HPDE6-E6E7 (cell line): ENCODE measurements around the gene RNF214.
A peak's percentile ranks its signal among the peaks of the same experiment; 100 is the strongest.
"Not testable (repeated sequence)": the region's sequence is repeated elsewhere in the genome, so short reads cannot be mapped to it uniquely, and the experiment has no call there.

Experiments used
- DNase-seq: peaks from one replicate; pipeline ENCODE4 v3.0.0; 2011; ENCODE audit warnings: missing footprints; ENCODE audit errors: extremely low spot score

Gene RNF214

DNA sequence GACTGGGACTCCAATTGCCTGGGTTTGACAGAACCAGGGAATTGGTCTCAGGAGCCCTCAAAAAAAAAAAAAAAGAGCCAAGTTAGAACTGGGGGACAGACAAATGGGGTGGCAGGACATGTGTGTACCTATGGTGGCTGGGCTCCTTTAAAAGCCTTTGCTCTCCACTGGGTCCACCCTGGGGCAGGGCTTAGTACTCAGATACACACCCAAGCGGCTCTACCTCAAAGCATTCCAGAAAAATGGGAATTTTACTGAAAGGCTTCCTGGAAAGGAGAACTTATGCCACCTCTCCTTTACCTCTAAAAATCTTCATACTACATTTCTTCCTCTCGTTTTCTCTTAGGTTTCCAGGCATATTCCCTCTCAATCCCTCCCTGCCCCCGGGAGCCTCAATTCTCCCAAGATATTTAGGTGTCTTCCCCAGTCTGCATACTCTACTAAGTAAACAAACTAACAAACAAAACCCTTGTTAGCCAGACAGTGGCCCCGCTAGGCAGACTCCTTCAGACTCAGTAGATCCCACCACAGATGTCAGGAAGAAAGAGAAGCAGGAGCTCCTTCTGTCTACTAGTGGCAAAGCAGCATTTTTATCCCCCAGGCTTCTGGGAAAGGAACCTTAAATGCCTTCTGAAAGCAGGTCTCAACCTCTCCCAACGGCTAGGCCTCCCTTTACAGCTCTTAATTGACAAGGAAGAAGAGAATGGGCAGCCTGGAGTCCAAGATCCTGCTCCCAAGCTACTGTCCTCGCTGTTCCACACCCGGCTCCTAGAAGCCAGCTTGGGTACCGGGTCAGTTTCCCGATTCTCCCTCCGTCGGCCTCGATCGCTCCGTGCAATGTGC is 1.3 kb upstream of the RNF214 start:
- no peak for DNase-seq

DNA sequence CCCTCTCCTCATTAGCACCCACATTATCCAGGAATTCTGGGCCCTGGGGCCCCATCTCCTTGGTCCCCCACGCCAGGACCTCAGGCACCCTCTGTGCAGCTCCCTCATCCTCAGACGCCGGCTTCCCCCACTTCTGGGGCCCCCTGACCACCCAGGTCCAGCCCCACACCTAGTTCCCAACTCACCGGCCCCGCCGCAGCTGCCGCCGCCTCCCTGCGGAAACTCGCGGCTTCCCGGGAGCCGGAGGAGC is 704 bp upstream of the RNF214 start, which contains the start of gene PCSK7:
Gene PCSK7 (minus strand): TSS at position 232 of the 250 bp plus-strand sequence. CDS start 2,229 bp downstream, outside the sequence.
- peak; percentile 87 for DNase-seq

DNA sequence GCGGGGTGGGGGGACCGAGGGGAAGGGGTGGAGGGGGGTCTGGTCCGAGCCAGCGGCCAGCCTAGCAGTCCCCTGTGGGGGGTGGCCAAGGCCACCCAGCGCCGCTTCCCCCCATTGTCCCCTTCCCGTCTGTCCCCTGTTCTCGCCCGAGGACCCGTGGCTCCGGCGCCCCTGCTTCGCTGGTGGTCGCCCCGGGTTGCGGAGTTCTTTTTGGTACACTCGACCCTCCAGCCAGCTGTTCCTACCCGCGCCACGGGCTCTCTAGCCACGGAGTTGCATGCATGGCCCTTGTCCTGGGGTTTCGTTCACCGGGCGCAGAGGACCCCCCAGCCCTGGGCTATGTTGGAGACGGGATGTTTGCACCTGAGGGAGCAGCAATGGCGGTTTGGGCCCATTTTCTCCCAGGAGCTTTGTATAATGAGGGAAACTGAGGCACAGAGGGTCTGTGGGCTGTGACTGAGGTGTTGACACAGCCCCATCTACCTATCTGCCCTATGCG is 489 bp downstream of the RNF214 start:
- DNase-seq: no peak

DNA sequence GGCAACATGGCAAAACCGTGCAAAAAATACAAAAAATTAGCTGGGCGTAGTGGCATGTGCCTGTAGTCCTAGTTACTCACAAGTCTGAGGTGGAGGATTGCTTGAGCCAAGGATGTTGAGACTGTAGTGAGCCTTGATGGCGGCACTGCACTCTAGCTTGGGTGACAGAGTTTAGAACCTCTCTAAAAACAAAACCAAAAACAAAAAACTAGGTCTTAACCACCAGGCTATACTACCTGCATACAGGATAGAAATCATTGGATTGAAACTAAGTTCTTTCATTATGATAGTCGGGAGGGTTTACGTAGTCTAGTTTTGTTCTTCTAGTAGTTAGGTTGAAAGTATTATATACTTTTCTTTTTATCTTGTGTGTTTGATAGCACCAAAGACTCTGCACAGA is 5.8 kb downstream of the RNF214 start:
- DNase-seq: no peak

DNA sequence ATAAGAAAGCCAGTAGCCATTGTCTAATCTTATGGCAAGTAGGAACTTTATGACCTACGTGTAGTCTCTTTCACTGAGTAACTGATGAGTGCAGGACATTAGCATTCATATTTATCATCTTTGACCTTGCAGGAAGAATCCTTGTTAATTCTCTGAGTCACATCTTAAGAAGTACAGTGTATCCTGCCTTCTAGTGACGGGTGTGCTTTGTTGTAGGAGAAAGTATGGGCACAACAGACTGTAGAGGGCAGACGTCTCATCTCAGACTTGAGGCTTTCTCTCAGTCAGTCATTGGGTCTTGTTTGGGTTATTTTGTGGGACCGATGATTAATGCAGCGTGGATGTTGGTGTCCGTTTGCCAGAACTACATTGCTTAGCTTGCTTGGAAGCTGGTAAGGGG is 6.8 kb downstream of the RNF214 start:
- DNase-seq: peak; percentile 79

DNA sequence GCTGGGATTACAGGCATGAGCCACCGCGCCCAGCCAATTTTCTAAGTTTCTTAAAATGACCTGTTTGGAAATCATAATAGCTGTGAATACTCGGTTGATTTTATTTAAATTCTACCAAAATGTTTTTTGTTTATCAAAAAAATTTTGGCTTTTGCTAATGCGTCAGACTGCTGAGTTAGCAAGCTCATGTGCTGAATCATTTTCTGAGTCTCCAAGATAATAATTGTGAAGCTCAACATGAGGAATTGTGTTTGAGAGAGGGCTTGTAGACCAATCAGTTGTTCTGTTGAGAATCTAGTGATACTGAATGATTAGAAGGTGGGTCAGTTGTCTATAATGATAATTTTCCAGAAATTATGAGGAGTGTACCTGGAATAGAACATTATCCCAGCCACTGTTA is 15.9 kb downstream of the RNF214 start:
- no peak for DNase-seq

DNA sequence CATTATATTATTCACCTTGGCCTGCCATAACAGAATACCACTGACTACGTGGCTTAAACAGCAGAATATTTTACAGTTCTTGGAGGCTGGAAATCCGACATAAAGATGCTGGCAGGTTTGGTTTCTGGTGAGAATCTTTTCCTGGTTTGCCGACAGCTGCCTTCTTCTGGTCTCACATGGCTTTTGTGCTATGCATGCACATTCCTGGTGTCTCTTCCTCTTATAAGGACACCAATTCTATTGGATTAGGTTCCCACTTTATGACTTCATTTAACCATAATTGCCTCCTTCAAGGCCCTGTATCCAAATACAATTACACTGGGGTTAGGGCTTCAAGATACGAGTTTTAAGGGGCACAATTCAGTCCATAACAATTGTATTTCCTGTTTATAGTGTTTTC is 17.1 kb downstream of the RNF214 start:
- DNase-seq: no peak

DNA sequence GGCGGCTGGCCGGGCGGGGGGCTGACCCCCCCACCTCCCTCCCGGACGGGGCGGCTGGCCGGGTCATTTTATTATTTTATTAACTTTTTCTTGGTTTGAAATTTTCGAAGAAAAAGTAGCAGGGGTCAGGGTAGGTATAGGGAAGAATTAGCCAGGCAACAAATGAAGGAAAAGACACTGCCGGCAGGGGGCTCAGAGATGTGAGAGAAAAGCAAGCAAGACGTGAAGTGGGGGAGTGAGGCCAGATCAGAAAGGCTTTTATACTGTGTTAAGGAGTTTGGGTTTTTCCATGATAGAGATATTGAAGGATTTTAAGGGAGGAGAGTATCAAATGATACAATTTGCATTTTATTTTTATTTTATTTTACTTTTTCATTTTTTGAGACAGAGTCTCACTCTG is 19.0 kb downstream of the RNF214 start:
- no peak for DNase-seq

DNA sequence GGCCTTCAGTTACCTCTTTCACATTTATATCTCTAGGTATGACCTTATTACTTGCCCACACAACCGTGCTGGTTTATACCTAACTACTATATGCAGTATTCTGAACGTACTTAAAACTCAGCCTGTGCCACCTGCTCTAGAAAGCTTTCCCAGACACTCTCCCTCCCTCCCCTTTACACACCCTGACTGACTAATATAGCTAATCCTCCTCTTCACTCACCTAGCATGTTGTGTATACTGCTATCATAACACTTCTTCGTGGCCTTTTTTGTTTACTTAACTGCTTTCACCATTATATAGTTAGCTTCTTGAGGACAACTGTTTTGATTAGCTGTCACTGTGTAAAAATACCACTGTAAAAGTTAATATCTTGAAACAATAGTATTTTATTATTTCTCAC is 23.5 kb downstream of the RNF214 start:
- peak; percentile 40 for DNase-seq

DNA sequence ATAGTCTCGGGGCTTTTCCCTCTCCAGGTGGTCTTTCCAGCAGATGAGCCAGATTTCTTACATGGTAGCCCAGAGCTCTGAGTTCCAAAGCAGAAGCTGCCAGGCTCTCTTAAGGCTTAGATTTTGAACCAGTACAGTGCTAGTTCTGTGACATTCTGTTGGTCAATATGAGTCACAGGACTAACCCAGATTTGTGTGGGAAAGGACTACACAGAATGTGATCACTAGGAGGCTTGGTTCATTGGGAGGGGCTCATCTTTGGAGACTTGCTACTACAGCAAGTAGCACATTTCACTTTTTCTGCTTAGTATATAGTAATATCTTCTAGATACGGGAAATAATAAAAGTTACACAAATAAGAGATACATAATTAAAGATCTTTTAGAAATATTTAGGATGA is 24.1 kb downstream of the RNF214 start:
- DNase-seq: no peak

DNA sequence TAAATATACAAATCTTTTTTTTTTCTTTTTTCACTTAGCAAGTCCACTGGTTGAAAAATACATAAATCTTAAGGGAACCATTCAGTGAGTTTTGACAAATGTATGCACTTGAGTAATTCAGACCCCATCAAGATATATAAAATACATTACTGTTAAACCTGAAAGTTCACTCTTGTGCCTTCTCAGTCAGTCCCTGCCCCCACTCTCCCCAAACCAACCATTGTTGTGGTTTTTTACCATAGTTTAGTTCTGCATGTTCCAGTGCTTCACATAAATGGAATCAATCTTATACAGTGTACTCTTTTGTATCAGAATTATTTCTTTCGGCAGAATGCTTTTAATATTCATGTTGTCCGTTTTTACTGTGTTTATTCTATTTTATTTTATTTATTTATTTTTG is 26.1 kb downstream of the RNF214 start:
- no peak for DNase-seq

DNA sequence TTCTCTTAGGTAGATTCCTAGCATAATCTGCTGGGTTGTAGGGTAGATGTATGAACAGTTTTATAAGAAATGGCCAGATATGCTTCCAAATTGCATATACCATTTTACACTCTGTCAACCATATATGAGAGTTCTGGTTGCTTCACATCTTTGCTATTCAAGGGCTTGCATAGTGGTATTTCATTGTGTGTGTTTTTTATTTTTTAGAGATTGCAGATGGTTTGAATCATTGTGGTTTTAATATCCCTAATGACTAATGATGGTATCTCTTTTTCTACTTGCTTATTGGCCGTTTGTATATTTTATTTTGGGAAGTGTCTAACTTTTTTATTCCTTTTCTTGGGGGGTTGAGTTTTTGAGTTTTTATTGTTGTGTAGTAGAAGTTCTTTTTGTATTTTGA is 26.9 kb downstream of the RNF214 start:
- no peak for DNase-seq

DNA sequence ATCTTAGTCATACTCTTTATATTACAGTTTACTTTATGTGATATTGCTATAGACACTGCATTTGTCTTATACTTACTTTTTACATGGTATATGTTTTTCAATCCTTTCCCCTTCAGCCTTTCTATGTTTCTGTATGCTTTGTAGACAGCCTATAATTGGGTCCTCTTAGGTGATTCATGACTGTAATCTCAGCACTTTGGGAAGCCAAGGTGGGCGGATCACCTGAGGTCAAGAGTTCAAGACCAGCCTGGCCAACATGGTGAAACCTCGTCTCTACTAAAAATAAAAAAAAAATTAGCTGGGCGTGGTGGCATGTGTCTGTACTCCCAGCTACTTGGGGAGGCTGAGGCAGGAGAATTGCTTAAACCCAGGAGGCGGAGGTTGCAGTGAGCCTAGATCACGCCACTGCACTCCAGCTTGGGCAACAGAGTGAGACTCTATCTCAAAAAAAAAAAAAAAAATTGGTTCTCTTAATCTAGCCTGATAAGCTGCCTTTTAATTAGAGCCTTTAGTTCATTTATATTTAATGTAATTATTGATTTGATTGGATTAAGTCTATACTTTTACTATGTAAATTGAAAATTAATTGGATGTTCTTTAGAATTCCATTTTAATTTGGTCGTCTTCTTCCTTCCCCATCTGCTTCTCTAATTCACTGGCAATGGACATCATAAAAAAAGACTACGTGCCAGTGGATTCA is 32.3 kb downstream of the RNF214 start:
- DNase-seq: not testable (repeated sequence)

DNA sequence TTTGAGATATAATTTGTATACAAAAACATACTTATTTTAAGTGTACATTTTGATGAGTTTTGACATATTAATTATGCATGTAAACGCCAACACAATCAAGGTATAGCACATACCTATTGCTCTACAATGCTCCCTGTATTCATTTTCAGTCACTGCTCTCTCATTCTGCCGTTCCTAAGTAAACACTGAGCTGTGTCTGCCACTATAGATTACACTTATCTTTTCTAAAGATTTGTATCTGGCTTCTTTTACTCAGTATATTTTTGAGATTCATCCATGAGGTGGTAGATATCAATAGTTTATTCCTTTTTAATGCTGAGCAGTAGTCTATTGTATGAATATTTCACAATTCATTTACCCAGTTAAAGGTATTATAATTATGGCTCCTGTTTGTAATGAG is 33.3 kb downstream of the RNF214 start:
- DNase-seq: no peak

DNA sequence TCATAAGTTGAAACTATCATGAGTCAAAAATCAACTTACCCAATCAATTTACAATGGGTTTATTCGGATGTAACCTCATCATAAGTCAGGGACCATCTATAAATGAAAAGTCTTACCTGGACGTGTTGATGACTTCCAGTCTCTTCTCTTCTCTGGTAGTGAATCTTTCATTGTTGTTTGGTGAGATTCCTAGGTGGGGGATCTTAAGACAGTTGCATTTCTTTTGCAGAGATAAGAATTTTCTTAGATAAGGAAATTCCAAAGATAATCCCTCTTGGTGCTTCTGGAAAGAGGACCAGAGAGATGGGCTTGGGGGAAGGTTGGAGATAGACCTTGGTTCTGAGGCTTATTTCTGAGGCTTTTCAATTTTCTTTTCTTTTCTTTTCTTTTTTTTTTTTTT is 37.4 kb downstream of the RNF214 start:
- no peak for DNase-seq

DNA sequence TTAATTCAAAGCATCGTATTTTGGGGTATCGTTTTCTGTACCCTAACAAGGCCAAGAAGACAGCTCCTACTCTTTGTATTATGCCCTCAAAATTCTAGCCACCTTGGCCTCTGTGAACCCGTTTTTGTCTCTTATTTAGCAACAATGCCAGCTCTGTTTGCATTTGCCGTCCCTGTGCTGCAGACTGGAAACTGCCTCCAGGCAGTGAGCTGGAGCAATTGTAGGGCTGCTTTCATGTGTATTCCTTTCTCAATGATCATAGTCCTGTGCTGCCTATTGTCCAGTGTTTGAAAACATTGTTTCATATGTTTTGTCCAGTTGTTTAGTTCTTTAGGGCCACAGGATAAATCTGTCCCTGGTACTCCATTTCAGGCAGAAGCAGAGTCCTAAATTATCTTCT is 38.7 kb downstream of the RNF214 start:
- DNase-seq: no peak

DNA sequence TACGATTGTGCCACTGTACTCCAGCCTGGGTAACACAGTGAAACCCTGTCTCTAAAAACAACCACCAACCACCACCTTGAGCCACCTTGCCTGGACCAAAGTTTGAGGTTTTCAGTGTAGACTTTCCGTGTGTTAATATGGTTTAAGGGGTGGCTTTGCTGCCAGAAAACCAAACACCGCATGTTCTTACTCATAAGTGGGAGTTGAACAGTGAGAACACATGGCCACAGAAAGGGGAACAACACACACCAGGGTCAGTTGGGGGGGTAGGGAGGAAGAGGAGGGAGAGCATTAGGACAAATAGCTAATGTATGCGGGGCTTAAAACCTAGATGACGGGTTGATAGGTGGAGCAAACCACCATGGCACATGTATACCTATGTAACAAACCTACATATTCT is 39.7 kb downstream of the RNF214 start:
- DNase-seq: not testable (repeated sequence)

DNA sequence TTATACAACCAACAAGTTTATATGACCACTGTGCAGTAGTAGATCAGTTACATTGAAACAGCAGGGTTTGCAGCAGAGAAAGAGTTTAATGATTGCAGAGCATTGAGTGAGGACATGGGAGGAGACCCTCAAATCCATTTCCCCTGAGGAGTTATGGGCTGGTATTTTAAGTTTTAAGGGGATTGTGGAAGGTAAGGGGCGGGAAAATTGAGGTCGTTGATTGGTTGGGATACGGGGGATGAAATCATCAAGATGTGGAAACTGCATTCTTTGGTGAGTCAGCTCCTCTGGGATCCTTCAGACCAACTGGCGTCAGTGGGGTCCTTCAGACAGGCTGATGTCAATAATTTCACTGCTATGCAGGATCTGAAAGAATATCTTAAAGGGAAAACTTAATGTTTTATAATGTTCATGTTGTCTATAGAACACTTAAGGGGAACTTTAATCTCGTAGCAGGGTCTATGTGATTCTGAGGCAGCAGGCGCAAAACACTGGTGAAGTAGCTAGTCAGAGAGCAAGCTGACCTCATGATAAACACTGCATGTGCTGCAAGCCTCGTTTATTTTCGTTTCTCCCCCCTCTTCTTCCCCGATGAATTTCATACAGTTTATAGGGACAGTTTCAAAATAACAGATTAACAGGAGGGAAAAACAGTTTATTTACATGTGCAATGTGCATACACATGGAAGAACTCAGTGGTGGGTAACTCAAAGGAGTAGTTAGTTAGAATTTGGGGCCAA is 41.2 kb downstream of the RNF214 start:
- DNase-seq: no peak

DNA sequence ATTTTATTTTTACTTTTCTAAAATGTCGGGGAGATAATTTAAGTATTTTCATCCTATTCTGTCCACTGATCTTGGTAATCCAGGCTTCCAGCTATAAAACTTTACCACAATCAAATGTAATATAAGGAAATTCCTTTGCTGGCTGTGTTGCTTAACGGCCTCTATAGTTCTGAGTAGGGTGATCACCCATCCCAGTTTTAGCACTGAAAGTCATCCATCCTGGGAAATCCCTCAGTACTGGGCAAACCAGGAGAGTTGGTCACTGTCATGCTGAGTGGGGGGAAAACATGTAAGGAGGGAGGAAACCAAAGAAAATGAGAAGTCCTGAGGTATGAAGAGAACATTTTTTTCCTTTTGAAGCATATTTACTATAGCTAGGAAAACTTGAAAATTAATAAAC is 45.9 kb downstream of the RNF214 start:
- DNase-seq: no peak

DNA sequence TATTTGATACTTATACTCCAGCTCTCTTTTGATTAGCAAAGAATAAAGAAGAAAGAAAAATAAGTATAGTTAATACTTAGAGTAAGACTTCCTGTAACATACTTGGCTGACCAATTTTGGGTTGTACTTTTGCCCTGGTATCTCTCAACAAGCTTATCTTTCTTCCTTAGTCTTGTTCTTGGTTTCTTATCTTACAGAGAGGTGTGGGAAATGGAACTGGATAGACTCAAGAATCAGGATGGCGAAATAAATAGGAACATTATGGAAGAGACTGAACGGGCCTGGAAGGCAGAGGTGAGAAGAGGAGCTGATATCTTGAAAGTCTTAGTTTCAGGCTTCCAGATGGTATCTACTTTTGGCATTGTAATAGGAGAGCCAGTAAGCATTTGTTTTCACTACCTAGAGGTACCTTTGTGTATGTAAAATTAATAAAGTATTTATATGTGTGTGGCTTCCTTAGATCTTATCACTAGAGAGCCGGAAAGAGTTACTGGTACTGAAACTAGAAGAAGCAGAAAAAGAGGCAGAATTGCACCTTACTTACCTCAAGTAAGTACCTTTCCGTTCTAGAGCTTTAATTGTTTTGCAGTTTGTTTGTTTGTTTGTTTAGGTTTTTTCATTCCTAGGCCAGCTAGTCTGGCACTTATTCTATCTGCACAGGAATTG is 47.4 kb downstream of the RNF214 start:
- DNase-seq: no peak

DNA sequence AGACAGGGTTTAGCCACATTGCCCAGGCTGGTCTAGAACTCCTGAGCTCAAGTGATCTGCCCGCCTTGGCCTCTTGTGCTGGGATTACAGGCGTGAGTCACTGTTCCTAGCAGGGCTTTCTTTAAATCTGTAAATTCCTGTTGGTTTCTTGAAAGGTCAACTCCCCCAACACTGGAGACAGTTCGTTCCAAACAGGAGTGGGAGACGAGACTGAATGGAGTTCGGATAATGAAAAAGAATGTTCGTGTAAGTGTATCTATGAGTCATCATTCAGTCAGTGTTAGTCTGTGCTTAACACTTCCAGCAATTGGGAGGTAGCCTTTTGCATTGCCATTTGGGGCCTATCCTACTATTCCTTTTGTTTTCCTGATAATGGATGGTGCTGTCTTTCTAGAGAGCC is 48.7 kb downstream of the RNF214 start:
- peak; percentile 52 for DNase-seq

DNA sequence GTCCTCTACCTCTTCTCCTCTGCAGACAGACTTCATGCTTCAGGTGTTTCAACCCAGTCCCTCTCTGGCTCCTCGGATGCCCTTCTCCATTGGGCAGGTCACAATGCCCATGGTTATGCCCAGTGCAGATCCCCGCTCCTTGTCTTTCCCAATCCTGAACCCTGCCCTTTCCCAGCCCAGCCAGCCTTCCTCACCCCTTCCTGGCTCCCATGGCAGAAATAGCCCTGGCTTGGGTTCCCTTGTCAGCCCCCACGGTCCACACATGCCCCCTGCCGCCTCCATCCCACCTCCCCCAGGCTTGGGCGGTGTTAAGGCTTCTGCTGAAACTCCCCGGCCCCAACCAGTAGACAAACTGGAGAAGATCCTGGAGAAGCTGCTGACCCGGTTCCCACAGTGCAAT is 49.4 kb downstream of the RNF214 start:
- no peak for DNase-seq
